ENCODE results near the gene AMDHD2. TPM values are rescaled to one million over a fixed set of nuclear protein-coding genes. Genes with fewer than 3 reads are reported as not detected.

Gene AMDHD2
- polyA plus RNA-seq, 10 donors, result 6.5 to 16.4 (median 11.0) TPM

DNA sequence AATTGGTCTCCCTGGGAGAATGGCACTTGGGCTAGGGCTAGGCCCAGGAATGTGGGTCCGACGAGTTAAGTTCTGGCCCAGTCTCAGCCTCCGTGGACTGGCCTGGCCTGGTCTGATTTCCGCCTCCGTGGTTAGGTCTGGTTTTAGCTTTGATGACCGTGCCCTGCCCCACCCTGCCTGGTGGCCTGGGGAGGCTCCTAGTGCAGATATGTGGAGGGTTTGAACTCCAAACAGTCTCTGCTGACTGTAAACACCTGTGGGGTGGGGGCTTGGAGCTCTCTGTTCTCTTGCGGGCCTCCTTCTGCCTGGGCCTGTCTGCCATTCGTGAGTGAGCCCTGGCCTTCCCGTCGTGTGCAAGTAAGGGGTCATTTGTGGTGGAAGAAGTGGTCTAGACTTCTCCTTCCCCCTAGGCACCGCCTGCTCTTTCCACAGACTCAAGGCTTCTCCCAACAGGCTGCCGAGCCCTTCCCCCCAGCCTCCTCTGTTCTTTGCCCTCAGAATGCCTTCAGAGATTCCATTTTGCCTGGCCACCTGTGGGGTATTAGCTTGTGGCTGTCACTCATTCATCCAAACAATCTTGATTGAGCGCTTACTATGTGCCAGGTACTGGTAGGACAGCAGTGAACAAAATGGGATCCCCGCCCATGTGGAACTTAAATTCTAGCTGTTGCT lies 4.9 kb upstream of the AMDHD2 start:
- no peak for DNase-seq

DNA sequence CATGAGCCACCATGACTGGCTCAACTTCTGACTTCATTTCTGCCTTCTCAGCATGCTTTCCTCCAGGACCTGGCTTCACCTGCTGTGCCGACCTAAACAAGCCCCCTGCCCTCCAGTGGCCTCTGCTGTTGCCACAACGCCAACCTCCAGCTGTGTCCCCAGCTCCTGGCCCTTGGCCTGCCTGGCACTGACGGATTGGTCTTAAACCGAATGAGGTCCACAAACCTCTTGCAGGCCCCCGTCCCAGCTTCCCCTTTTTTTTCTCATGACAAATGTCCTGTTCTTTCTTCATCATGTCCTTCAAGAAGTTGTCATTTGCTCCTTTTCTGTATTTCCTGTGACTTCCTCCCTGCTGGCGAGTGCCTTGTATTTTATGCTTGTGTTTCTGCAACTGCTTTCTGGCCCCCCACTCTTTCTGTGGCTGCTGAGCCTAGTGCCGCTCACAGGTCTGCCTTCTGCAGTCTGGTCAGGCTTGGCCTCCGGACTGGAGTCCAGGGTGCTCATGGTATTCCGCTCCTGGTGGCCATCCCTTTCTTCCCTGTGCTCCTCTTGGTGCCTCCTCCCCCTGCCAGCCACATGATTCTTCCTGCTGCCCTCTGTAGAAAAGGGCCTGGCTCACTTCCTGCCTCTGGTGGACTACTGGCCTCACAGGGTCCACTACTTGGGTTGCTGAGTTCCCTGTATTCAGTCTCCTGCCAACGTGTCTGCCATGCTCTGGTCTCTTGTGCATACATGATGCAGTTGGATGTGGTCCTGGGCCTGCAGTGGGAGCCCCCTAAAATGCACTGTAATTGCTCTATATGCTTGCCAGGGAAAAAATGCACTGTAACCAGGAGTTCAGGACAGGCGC lies 3.6 kb upstream of the AMDHD2 start:
- DNase-seq, result no peak

DNA sequence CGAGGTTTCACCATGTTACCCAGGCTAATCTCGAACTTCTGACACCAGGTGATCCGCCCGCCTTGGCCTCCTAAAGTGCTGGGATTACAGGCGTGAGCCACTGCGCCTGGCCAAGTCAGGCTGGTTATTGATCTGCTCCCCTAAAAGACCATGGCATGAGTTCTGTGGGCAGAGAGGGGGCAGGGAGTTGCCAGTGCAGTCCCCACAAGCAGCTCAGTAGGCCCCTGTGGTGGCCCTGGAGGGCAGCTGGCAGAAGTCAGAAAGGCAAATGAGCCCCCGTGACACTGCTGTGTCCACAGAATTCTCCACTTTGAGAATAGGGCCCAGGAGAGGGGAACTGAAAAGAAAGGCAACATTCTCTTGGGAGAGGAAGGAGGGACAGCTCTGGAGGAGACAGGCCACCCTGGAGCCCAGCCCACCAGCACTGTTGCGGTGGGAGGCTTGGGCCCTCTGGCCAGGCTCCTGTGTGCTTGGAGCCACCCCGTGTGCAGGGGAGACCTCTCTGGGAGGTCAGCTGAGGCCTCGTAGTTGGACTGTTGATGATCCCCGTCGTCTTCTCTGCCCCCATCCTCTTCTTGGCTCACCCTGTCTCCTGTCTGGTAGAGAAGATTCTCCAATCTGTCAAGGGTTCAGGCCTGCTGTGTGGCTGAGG lies 2.1 kb upstream of the AMDHD2 start:
- no peak for DNase-seq

DNA sequence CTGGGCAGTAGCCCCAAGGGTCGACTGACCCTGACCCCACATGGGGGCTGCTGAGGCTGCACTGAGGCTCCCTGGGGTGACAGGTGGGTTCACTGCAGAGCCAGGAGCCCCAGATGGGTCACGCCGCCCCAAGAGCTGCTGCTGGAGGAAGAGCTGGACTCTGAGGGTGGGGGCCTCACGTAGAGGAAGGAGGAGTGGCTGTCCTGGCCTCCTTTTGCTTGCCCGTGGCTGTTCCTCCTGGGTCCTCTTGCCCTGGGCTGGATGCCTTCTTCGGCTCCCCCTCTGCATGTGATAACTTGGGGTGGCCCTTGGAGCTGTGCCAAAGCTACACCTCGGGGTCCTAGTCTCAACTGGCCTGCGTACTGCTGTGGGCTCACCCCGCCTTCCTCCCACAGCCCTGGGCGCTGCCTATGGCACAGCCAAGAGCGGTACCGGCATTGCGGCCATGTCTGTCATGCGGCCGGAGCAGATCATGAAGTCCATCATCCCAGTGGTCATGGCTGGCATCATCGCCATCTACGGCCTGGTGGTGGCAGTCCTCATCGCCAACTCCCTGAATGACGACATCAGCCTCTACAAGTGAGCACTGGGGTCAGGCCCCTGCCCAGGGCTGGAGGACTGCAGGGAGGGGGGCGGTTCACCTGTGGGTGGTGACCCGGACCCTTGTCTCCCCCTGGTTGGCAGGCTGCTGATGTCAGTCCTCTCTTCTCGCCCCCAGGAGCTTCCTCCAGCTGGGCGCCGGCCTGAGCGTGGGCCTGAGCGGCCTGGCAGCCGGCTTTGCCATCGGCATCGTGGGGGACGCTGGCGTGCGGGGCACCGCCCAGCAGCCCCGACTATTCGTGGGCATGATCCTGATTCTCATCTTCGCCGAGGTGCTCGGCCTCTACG lies 1.1 kb upstream of the AMDHD2 start:
- no peak for DNase-seq

DNA sequence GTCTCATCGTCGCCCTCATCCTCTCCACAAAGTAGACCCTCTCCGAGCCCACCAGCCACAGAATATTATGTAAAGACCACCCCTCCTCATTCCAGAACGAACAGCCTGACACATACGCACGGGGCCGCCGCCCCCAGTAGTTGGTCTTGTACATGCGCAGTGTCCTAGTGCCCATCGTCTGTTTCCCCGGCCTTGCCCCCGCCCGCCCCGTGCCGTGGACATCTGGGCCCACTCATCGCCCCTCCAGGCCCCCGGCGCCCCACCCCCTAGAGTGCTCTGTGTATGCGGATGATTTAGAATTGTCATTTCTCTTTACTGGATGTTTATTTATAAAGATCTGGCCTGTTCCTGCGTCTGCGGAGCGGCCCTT lies 475 bp upstream of the AMDHD2 start:
- no peak for DNase-seq

DNA sequence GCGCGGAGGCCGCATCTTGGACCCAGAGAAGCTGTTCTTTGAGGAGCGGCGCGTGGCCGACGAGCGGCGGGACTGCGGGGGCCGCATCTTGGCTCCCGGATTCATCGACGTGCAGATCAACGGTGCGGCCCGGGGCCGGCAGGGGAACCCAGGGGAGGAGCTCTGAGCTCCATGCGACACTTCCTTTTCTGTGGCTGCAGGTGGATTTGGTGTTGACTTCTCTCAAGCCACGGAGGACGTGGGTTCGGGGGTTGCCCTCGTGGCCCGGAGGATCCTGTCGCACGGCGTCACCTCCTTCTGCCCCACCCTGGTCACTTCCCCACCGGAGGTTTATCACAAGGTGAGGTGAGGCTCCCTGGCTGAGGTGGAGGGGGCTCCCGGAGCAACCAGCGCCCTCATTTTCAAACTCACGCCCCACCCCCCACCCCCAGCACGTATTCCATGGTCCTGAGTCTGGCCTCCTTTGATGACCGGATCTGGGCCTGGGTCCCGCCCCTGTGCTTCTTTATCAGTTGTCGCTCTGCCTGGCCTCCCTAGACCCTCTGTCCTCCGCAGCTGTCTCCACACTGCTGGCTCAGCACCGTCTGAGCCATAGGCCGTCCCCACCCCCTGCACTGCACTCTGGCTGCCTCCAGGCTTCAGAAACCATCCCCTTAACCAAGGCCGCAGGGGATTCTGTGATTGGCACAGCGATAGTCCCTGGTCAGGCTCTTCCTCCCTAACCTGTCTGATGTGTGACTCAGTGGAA lies 787 bp downstream of the AMDHD2 start:
- DNase-seq, result no peak

DNA sequence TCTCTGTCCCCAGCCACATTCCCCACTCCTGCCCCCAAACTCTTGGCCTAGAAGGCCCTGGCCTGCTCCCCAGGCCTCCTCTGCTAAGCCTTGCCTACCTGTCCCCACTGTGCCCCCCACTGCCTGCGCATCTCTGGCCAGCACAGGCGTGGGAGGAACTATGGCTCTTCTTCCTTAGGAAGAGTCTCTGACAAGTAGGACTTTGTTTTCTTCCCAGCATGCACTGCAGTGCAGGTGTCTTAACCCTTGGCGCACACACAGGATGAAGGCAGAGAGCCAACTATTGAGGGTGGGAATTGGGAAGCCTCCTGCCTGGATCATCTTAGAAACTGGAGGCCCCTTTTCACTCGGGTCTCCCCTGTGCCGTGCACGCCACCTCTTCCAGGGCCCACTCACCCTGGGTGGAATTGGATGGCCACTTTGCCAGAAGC lies 3.6 kb downstream of the AMDHD2 start:
- DNase-seq, result no peak

DNA sequence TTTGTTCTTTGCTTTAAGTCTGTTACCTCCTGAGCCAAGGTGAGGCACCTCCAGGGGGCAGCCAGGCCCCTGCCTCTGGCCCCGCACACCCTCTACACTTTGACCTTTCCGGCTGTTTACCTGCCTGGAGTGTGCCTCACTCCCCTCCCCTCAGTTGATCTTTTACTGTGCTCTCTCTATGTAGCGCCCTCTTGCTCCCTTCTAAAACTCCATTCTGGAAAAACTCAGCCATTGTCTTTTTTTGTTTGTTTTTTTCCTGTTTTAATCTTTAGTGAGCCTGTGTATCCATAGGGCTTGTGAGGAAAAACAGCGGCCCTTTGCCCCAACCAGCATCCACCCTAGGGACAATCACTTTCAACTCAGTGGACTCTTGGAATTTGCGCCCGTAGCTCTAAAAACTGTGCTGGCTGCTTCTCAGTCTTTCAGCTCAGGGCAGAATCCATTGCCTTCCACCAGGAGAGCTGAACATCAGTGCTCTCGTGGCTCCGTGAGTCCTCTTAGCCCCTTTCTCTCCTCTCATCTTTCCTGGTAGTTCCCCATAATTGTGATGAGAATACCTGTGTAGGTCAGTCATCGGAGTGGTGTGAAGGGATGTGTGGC lies 4.3 kb downstream of the AMDHD2 start:
- DNase-seq, result no peak

DNA sequence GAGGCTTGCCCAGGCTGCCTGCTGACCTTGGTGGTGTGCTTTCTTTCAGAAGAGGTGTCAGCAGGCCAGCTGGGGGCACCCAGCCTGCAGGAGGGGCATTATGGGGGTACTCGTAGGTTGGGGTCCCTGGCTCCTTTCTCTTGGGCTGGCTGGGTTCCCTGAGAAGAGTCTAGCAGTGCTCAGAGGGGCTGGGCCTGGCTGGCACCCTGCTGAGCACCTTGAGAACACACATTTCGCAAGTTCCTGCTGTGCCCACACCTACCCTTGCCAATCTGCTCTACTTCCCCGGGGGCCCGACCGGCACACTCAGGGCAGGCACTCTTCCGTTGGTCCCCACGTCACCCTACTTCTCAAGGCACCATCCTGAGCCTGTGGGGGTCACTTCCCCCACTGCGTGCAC lies 6.0 kb downstream of the AMDHD2 start:
- no peak for DNase-seq

DNA sequence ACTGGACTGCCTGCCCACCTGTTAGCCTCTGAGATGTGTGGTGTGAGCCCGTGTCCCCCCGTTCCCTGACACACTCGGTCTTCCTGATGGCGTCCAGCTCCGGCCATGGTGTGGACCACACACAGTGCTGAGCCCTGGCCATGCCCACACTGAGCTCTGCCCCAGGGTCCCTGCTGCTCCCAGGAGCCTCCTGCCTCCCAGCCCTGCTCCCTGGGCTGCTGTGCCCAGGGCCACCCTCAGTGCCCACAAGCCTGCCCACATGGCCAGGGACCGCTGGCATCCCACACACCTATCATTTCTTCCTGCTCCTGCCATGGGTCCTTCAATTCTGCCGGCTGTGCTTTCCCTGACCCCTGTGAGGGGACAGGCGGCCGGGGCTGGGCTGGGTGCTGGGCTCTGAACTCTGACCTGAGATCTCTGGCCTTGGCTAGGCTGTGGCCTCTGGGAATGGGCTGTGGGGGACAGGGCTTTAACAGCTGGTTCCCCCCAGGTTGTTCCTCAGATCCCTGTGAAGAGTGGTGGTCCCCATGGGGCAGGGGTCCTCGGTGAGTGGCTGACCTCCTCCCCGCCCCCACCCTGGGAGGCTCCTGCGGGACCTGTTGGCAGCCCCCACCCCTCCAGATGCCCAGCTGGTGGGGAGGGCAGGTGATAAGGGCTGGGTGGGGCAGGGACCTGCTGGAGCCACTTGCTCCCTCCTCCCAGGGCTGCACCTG lies 7.1 kb downstream of the AMDHD2 start:
- DNase-seq, result no peak

DNA sequence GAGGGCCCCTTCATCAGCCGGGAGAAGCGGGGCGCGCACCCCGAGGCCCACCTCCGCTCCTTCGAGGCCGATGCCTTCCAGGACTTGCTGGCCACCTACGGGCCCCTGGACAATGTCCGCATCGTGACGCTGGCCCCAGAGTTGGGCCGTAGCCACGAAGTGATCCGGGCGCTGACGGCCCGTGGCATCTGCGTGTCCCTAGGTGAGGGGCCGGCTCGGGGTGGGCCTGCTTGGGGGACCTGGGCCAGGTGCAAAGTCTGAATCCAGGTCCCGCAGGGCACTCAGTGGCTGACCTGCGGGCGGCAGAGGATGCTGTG lies 7.6 kb downstream of the AMDHD2 start:
- no peak for DNase-seq

DNA sequence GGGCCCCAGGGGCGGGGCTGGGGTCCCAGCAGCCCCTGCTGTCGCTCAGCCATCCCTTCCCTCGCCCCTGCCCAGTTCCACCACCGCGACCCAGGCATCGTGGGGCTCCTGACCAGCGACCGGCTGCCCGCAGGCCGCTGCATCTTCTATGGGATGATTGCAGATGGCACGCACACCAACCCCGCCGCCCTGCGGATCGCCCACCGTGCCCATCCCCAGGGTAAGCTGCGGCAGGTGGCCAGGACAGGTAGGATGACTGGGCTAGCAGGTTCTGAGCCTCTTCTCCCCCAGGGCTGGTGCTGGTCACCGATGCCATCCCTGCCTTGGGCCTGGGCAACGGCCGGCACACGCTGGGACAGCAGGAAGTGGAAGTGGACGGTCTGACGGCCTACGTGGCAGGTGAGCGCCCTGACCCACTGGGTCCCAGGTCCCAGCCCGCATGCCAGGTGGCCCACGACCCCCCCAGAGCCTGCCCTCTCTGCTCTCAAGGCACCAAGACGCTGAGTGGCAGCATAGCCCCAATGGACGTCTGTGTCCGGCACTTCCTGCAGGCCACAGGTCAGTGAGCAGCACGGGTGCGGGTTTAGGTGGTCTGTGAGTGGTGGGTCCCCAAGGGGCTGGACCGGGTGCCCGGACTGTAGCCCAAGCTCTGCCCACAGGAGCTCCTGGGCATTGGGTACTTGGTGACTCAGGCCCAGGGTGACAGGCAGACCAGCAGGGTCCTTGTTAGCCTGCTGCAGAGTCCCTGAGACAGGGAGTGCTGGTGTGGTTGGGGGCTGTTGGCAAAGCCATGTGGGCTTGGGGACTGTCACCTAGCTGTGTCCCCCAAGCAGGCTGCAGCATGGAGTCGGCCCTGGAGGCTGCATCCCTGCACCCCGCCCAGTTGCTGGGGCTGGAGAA lies 8.2 kb downstream of the AMDHD2 start:
- DNase-seq, result no peak

DNA sequence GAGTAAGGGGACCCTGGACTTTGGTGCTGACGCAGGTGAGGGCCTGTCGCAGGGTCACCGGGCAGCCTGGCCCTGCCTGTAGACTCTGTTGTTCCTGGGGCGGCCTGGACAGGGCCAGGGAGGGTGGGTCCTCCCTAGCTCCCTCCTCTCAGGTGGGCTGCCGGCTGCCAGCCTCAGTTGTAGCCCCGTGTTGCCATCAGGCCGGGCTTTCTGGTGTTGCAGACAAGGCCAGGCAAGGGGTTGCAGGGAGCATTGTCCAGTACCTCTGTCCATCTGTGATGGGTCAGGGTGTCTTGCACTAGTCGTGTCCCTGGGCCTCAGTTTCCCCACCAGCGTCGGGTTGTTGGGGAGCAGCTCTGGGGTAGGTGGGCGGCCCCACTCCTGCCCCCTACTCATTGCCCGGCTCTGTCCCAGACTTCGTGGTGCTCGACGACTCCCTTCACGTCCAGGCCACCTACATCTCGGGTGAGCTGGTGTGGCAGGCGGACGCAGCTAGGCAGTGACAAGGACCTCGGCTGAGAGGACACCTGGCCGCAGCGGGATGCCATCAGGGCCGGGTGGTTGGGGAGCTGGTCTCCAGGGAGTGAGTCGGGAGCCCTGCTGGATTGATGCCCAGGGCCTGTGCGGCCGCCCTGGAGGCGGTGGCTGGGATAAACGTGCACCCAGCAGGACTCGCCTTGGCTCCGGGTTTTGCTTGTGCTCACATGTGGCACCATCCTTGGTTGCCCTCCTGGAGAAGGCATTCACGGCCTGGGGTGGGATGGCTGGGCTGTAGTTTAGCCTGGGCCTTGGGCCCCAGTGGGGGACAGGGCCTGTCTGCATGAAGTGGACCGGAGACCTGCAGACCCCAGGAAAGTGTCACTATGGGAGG lies 9.1 kb downstream of the AMDHD2 start:
- no peak for DNase-seq

DNA sequence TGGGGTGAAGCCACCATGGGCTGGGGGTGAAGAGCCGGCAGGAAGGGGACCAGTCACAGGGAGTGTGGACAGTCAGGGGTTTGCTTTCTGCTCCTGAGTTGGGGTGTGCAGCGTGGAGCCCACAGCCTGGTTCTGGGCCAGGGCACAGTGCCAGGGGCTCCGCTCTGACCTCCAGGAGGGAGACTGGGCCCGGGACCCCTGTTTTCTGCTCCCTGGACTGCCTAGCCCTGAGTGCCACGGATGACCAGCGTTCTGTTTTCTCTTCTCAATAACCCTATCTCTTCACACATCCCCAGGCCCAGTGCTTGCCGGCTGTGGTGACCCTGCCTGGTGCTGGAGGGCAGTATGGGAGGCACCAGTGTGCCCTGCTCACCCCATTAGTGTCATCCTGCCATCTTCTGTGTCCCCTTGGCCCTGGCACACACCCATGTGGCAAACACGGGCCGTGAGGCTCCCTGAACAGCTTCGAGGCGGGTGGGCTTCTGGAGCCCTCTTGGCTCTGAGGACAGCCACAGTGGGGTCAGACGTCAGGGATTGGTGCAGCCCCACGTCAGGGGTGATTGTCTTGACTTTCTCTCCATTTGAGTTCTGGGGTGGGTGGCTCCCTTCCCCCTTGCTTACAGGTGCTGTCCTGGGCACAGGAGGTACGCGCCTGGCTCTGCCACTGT lies 9.9 kb downstream of the AMDHD2 start:
- no peak for DNase-seq

DNA sequence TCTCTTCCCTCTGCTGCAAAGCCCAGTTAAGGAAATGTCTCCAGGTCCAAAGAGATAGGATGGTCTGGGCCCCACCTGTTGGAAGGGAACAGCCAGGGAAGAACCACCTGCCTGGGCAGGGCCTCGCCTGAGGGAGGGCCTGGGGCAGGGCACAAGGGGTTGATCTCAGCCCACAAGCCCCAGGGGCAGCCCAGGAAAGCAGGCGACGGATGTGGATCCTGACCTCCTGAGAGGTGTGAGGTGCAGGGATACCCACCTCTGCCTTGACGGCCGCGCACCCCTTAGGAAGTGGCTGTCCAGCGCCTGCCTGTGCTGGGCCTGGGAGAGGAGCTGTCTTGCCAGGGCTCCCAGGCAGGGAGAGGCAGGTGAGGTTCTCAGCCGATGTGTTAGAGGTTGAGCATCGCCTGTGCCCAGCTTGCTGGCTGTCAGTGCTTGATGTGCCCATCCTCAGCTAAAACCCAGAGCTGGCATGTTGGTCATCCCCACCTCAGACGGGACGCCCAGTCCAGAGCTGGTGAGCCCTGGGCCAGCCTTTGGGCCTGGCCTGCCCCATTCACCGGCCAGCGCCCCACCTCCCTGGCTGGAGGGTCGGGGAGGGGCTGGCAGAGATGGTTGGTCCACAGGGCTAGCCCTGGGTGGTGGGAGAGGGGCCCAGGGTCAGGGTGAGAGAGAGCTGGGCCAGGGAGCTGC lies 10.6 kb downstream of the AMDHD2 start:
- peak in 1 of 3 donors; percentile 30 for DNase-seq

DNA sequence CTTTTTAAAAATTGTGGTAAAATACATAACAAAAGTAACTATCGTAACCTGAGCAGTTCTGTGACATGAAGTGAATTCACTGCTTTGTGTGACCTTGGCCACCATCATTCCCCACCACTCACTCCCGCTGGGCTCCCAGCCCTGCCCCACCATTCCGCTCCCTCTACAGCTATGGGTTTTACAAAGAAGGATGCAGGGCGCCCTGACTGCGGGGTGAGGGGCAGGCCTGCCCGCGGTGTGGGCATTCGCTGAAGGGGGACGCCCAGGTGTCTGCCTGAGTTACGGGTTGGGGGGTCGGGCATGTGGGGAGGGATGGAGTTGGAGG lies 11.2 kb downstream of the AMDHD2 start, which contains the start of gene CEMP1:
TSS of gene CEMP1 (minus strand) at position 38 of the 325 bp plus-strand sequence. CDS start 335 bp downstream, outside the sequence.
- DNase-seq, result no peak

All from muscle of back (tissue), 11 donors.